GM21717 (cell line): ENCODE measurements around the gene NT5M.
"Not testable (repeated sequence)": the region's sequence is repeated elsewhere in the genome, so short reads cannot be mapped to it uniquely, and the experiment has no call there.

ENCODE experiments used
- ATAC-seq: cut with Tn5 transposase; IDR thresholded peaks from one replicate; pipeline ENCODE4 v1.9.1; 2021; ENCODE audit warnings: mild to moderate bottlenecking, moderate library complexity; ENCODE audit not compliant: unreplicated experiment

Gene NT5M

DNA sequence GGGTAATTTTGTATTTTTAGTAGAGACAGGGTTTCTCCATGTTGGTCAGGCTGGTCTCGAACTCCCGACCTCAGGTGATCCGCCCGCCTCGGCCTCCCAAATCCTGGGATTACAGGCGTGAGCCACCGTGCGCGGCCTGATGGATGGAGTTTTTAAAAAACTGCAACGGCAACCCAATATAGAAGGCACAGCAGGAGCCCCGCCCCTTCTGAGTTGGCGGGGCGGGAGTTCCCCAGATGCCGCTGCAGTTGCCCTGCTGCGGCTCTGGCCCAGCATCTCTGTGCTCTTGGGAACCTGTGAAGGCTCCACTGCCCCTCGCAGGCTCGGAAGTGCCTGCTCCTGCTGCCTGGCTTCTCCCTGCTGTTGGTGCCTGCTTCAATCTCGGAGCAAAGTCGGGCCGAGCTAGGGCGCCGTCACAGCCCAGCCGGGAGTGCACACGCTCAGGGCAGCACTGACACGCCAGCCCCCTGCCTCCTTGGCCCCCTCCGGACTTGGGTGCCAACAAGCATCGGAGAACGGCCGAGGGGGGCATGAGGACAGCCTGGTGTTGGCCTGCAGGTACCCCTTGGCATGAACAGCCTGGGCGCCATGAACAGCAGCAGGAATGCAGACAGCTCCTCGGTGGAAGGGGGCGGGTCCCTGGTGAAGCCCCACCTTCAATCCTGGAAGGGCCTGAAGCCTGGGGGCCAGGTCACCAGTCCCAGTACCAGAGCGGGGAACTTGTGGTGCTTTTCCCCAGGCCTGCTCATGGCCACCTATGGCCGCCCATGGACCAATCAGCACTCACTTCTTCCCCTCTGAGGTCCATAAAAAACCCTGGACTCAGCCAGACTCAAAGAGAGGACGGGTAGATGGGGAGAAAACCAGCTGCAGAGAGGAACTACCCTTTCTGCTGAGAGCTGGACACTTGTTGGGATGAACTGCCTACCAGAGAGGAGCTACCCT, 2.3 kb upstream of the NT5M start:
- ATAC-seq = no peak

DNA sequence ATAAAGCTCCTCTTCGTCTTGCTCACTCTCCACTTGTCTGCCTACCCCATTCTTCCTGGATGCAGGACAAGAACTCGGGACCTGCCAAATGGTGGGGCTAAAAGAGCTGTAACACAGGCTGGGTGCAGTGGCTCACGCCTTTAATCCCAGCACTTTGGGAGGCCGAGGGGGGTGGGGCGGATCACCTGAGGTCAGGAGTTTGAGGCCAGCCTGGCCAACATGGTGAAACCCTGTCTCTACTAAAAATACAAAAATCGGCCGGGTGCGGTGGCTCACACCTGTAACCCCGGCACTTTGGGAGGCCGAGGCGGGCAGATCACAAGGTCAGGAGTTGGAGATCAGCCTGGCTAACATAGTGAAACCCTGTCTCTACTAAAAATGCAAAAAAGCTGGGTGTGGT, 1.5 kb upstream of the NT5M start:
- not testable (repeated sequence) for ATAC-seq

DNA sequence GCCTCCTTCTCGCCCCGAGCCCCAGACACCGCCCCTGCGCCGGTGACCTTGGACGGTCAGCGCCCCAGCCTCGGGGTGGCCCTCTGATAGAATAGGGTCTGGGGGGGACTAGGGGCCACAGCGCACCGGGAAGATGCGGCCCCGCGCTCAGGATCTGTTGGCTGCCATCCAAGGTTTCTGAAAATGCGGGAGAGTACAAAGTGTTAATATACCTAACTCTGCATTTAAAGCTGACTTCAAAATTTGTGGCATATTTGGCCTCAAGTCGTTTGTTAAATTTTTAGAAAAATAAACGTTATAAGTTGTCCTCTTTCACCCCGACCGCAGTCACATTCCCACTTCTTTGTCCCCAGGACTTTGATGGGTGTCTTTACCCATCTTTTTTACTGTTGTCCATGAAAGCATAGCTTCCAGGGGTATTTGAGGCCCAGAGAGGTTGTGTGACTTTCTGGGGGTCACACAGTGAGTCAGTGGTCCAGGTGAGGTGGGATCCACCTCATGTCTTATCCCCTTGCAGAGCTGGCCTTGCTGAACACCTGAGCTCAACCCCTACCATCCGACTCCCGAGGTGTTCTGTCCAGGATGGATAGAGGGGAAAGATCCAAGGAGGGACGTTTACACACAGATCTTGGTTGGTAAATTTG, 796 bp downstream of the NT5M start:
- no peak for ATAC-seq

DNA sequence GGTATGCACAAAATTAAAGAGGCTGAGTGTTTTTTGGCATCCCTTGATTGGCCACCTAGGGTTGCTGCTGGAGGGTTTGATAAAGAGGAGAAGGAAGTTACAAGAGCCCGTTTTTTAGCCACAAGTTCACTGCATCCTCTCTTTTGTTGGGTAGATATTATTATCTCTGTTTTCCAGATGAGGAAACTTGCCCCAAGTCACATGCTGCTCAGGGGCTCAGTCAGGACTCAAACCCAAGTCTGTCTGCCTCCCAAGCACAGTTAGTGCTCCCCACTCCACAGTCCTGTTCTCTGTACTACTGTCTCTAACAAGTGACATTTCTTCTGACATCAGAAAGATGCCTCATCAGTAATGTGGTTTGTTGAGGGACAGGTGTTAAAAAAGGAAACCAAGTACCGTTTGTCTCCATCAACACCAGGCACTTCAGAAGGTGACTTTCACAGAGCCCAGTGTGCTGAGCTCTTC, 1.4 kb downstream of the NT5M start:
- ATAC-seq = no peak

DNA sequence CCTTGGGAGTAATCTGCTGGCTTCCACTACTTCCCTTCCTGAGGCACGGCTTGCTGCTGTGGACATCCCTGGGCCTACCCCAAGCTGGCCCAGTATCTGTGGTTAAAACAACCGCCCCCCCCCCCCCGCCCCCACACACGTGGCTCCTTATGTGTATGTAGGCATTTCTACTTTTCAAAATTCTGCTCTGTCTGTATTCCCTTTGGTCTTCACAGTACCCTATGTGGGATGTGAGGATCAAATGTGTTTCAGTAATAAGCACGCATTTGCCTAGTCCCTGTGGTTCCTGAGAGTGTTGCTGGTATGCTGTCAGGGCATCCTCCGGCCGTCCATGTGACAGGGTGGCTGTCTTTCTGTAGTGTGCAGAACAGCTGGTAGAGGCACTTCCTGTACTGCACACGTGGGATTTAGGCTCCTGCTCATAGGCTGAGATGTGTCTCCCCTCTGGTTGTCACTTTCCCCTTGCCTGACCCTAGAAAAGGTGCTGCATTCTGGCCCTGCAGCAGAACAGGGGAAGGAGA, 2.2 kb downstream of the NT5M start:
- peak; percentile 68 for ATAC-seq

DNA sequence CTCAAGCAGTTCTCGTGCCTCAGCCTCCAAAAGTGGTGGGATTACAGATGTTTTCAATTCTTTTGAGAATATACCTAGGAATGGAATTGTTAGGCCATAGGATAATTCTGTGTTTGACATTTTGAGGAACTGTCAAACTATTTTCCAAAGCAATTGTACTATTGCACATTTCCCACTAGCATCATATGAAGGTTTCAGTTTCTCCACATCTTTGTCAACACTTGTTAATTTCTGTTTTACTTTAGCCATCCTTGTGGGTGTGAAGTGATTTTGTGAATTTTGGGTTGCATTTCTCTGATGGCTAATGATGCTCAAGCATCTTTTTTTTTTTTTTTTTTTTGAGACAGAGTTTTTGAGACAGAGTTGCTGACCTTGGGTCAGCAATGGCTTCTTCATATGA, 6.2 kb downstream of the NT5M start:
- ATAC-seq = no peak

DNA sequence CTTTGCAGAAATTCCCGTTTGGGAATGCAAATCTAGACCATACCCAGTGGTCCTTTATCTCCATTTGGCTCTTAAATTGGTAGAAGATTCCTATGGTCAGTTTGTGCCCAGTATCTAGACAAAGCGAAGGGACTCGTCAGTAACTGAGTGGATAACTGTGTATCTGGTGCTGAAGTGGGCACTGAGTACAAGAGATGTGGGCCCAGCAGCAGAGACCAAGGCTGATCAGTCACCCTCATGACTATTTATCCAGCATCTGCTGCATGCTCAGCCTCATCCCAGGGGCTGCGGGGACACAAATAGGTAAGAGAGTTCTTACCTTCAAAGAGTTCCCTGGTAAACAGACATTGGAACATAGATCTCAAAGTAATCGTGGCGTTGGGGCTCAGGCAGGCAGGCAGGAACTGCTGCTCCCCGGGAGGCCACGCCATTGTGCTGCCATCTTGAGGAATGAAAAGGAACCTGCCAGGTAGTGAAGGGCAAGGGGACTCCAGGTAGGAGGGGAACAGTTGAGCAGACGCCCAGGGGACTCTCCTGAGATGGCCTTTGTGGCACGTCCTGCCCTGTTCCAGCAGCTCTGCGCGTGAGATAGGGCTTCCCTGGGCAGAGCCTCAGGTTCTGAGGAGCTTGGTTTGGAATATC, 10.3 kb downstream of the NT5M start:
- no peak for ATAC-seq

DNA sequence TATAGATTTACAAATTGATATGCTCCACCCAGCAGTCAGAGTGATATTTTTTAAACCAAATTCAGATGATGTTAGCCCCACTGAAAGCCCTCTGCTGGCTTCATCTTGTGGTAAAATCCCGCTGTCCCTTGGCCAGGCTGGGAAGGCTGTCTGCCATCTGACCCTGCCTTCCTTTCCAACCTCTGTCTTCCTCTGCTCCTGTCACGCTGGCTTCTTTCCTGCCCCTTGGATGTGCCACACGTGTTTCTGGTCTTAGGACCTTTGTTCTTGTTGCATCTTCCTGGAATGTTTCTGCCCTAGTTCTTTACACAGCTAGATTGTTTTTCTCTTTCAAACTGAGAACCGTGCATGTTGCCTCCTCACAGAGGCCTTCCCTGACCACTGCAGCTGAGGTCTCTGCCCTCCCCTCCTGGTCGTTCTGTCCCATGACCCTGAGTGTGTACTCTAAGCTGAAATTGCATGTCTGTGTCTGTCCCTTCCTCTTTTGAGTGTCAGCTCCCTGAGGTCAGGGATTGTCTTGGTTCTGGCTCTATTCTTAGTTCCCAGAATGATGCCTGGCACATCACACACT, 11.4 kb downstream of the NT5M start:
- no peak for ATAC-seq

DNA sequence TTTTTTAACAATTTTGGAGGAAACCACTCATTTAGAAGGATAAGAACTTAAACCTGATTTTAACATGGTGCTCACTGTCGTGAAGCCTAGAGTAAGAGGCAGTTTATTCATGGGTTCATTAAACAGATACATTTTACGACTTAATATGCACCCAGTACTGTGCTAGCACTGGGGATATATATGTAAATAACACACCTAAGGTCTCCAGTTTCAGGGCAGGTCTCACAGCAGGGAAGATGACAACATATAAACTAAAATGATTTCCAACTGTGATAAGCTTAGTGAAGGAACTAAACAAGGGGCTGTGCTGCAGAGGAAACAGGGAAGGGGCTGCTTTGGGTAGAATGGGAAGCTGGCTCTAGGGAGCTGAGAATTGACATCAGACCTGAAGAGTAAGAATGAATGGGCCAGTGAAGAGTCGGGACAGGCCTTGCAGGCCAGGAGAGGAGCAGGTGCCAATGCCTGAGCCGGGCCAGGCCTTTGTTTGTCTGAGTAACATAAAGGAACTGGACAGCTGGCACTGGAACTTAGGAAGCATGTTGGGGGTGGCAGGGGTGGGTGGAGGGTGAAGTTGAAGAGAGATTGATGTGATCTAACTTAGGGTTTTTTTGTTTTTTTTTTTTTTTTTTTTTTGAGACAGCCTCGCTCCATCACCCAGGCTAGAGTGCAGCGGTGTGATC, 12.1 kb downstream of the NT5M start:
- no peak for ATAC-seq

DNA sequence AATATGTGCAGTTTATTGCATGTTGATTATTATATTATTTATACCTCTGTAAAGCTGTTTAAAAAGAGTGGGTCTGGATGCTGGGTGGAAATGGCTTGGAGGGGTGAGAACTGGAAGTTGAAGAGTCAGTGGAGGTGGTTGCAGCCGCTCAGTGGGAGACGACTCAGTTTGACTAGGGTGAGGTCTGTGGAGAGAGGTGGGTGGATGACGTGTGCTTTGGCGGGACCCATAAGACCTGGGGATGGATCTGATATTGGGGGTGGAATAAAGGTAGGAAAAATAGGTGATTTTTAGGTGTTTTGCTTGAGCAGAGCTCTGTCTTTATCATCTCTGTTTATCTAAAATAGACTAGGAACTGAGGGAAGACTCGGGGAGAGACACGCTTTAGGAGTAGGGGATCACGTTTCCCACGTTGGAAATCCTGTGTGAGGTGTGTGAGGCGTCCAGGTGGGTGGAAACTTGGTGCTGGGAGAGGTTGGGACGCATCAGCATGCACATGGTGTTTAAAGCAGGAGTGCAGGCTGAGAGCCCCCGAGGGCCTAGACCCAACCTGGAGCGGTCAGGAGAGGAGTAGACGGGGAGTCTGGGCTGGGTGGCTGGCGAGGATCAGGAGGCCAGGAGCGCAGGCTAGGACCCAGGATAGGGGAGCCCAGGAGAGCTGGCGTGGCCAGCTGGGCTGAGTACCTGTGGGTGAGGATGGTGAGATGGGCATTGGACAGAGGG, 17.2 kb downstream of the NT5M start:
- ATAC-seq = no peak

DNA sequence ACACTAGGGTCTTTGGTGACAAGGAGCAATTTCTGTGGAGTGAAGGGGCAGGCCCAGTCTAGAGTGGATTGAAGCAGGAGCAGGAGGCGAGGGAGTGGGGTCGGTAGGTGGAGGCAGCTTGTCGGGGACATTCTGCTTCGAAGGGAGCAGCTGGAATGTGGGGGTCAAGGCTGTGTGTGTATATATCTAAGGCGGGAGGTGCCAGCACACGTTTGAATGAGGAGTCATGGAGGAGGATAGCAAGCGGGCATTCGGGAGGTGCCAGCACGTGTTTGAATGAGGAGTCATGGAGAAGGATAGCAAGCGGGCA, 17.7 kb downstream of the NT5M start:
- ATAC-seq = no peak

DNA sequence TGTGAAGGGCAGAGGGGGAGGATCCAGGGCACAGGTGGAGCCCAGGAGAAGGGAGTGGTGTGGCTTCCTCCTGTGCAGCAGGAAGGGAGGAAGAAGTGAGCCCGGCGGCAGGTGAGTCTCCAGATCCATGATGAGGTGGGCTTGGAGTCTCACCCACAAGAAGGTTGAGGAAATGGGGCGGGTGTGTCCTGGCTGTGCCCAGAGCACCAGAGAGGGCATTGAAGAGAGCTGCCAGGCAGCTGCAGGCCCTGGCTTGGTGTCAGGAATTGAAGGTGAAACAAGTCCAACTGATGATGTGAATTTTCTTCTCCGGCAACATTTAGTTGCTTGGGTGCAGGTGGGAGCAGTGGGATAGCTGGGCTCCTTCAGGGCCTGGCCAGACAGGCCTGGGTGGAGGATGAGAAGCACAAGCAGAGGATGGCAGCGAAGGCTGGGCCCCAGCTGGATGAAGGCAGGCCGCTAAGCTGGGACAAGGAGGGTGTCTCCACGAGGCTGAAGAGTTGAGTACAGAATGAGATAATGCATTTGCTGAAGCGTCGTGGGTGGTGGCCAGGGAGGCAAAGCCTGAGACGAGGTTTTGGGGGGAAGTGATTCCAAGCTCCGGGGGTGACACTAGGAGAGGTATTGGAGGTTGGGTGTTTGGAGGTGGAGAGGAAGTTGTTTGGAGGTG, 18.3 kb downstream of the NT5M start:
- ATAC-seq = no peak

DNA sequence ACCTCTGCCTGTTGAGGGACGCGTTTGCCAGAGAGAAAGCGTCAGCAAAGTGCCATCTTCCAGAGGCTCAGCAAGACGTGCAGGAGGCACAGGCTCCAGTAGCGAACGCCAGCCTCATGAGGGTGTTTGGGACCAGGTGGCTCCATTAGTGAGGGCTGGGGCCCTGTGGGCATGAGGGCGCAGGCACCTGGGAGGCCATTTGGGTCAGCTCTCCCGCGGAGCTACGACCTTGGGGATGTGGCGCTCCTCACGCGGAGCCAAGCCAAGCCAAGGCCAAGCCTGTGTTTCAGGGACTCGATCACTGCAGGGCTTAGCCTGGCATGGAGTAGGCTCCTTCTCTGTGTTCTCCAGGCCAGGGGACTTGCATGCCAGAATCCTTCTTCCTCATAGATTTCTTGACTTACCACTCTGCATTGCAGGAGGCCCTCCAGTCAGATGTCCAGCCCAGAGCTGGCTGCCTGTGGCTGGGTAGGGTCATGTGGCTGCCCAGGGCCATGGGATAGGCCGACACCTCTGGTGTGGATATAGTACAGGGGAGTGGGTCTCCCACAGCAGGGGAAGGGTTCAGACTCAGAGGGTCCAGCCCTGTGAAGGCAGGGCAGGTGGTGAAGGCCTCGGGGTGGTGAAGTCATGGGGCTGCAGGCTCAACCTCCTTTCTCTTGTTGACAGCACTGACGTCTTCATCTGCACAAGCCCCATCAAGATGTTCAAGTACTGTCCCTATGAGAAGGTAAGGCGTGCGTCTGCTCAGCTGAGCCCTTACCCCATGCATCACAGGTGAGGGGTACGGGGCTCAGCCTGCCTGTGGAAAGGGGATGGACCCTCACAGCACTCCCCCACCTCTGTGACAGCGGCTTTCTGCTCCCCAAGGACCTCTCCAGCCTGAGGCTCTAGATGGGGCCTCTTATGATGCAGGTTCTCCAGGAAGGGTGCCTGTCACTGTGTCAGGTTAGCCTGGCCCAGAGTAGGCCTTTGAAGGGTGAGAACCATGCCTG, 19.6 kb downstream of the NT5M start:
- no peak for ATAC-seq

DNA sequence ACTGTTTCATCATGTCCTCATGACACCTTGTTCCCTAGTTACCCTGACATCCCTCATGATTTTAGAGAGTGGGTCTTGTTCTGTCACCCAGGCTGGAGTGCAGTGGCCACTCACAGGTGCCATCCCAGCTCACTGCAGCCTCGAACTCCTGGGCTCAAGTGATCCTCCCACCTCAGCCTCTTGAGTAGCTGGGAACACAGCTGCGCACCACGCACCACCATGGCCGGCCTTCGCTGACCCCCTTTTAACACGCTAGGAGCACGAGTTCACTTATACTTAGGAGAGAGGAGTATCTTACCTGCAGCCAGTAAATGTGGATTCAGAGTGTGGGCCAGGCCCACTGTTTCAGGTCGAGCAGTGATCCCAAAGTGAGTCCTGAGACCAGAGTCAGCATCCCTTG, 21.4 kb downstream of the NT5M start:
- no peak for ATAC-seq

DNA sequence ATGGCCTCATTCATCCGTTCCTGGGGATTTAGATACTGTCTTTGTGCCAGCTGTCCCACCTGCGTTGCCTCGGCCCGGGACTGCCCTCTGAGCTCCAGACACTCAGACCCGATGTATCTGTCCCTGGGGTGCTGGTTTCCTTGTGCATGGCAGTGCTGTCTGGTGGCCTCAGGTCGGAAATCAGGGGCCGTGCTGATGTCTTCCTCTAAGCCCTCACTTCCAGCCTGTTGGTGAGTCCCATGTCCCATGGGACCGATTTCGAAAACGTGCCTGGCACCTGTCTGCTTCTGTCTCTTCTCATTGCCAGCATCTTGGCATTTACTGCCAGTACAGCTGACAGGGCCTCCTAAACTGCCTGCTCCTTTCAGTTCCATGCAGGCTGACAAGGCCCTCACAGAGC, 22.1 kb downstream of the NT5M start:
- ATAC-seq = no peak

DNA sequence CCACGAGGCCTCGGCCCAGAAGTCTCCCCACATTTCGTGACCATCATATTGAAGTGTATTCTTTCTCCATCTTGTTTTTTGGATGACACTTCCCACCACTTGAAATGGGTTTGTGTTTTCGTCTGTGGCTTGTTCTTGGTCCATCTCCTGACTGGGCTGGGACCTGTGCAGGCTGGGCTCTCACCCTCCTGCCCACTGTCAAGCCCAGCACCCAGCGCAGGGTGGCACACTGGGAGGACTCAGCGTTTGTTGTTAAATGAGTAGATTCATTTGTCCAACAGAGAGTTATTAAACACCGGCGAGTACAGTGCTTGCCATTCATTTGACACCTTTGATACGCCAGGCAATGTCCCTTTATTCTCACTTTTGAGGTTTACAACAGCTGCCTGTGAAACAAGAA, 22.6 kb downstream of the NT5M start:
- ATAC-seq = no peak

DNA sequence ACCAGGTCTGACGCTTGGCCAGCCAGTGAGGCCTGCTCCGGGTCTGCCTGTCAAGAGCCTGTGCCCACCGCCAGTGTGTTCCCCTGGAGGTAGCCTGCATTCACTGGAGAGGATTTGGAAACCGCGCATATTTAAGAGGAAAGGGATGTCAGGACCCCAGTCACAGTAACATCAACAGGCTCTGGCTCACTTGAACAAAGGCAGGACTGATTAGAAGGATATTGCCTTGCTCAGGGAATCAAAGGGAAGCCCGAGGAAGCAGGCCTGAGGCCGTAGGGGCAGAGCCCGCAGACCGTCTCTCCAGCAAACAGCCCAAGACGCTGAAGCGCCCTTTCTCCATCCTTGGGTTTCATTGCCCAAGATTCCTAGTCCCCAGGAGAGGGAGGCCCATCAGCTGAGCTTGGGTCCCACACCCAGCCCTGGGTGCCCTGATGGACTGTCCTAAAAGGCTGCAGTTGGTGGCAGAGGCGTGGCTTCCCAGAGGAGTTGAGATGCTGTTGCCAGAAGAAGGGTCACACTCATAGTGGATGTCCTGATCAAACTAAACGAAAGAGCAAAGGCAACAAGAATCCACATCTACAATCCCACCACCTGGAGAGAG, 23.2 kb downstream of the NT5M start:
- ATAC-seq = no peak

DNA sequence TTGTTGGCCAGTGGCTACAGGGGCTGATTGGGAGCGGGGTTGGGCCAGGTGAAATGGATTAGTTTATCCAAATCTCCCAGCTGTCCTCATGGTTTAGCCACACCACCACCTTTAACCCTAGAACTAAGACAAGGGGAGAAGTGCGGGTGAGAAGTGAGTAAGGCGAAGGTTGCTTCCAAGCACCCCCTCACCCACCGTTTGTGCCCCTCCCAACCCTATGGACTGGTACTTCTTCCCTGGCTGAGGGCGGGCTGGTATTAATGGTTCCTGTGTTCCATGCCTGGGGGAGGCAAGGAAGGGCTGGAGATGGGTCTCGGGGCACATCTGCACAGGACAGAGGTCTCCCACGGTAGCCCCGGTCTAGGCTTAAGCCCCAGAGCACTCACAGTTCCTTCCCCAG, 25.1 kb downstream of the NT5M start:
- ATAC-seq = no peak
